ENCODE measurements around the gene LEMD2.

LEMD2 gene

DNA sequence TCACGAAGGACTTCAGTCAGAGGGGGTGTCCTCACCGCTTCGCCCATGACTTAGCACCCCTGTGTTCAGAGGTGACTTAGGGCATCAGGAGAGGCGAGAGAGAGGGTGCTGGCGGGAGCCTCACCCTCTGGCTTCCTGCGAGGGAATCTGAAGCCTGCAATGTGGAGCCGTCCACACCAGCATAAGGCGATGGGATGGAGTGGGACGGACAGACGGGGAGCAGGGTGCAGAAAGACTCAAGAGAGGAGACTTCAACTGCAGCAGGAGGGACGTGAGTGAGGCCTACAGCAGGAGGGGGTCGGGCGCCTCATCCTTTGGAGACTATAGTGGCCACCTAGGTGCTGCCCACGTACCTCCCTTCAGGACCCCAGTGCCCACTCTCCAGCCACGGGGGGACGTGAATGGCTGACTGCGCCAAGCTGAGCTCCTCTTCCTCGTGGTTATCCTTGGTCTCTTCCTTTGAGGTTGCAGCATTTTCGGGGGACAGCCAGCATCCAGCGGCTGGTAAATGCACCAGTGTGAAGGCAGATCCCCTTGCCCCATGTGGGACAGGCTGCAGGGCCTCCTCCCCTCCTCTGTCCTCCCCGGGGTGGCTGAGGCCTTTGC, 41.8 kb upstream of the LEMD2 start:
- TF ChIP-seq CTCF (IDR thresholded peaks at IDR 0.05; ENCODE audit: low read depth, low read length), result no peak
- H3K4me3 ChIP-seq (ENCODE audit: low read depth, low read length), result no peak overlapping the region

- TF ChIP-seq CTCF (IDR thresholded peaks at IDR 0.05; ENCODE audit: low read depth, low read length), result no peak
- H3K4me3 ChIP-seq (ENCODE audit: low read depth, low read length), result no peak overlapping the region
Measured at GRCh38 chr6:33828764-33829731, 40.1 kb upstream of the LEMD2 start.

DNA sequence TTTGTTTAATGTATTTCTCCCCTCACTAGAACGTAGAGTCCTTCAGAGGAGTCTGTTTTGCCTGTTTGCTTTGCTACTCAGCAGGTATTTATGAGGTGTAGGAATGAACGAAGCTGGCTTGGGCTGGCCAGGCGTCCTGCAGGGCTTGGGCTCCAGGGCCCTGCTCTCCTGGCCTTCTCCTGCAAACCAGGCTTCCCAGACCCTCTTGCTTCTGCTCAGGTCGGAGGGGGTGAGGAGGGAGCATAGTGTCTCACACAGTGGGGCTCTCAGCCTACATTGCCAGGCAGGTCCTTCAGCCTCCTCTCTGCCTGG, 39.5 kb upstream of the LEMD2 start:
- no peak for TF ChIP-seq CTCF (IDR thresholded peaks at IDR 0.05; ENCODE audit: low read depth, low read length)
- no peak overlapping the region for H3K4me3 ChIP-seq (ENCODE audit: low read depth, low read length)

GRCh38 chr6:33827546-33828451, 38.9 kb upstream of the LEMD2 start:
- H3K4me3 ChIP-seq (ENCODE audit: low read depth, low read length), result no peak overlapping the region
- TF ChIP-seq CTCF (IDR thresholded peaks at IDR 0.05; ENCODE audit: low read depth, low read length), result no peak

DNA sequence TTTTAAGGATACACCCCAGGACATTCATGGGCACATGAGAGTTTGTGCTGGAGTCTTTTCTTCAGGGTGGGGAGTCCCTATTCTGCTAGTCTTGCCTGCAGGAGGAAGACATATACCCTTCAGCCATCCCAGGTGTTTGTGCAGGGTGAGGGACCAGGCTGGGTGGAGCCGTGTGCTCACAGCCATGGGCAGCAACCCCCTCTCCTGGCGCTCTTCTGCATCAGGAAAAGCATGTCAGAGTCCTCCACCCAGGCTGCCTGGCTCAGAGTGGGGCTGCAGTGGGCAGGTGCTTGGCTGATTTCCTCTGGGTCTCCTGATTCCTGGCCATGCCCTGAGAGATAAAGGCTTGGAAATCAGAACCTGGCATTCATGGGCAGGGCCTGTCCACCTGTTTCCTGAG, 37.6 kb upstream of the LEMD2 start:
- no peak for TF ChIP-seq CTCF (IDR thresholded peaks at IDR 0.05; ENCODE audit: low read depth, low read length)

GRCh38 chr6:33824461-33825154, 35.7 kb upstream of the LEMD2 start:
- no peak overlapping the region for H3K4me3 ChIP-seq (ENCODE audit: low read depth, low read length)
- TF ChIP-seq CTCF (IDR thresholded peaks at IDR 0.05; ENCODE audit: low read depth, low read length), result no peak

More for the DNA sequence above, 37.6 kb upstream of the LEMD2 start:
- H3K4me3 ChIP-seq (ENCODE audit: low read depth, low read length), result no peak overlapping the region

All from WI38 (cell line).